HG03060 (cell line): ENCODE data around the gene FUT7.
"Not testable (repeated sequence)": the region's sequence is repeated elsewhere in the genome, so short reads cannot be mapped to it uniquely, and the experiment has no call there.

ENCODE experiments used
- ATAC-seq: cut with Tn5 transposase; IDR thresholded peaks from one replicate; pipeline ENCODE4 v1.9.1; 2021; ENCODE audit warnings: low read depth, moderate number of reproducible peaks; ENCODE audit not compliant: unreplicated experiment

Gene FUT7

DNA sequence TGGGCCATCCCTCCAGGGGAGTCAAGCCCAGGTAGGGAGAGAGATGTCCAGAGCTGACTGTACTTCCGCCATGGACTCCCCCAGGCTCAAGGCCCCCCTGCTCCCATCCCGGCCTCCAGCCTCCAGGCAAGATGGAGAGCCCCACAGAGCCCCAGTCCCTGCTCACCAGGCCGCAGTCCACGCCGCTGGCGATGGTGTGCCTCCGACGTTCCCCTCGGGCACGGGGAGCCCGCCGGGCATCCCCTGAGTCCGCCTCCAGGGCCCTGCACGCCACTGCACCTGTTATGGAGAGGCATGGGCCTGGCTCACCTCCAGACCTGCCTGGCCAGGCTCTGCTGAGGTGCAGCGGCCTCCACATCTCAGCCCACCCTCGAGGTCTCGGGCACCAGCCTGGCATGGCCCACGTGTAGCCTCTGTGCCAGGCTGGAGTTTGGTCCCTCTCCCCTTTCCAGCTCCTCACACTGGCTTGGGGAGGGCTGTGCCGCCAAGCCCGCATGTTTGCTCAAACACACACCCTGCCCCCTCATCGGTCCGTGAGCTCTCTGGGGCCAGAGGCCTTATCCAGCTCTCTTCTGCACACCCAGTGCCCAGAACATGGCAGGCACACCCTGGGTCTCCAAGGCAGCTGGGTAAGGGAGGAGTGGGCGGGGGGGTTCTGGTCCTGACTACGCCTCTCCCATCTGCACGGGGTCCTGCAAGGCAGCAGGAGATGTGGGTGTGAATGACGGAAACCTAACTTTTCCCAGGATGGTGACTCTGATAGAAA, 34.4 kb upstream of the FUT7 start:
- ATAC-seq: no peak

DNA sequence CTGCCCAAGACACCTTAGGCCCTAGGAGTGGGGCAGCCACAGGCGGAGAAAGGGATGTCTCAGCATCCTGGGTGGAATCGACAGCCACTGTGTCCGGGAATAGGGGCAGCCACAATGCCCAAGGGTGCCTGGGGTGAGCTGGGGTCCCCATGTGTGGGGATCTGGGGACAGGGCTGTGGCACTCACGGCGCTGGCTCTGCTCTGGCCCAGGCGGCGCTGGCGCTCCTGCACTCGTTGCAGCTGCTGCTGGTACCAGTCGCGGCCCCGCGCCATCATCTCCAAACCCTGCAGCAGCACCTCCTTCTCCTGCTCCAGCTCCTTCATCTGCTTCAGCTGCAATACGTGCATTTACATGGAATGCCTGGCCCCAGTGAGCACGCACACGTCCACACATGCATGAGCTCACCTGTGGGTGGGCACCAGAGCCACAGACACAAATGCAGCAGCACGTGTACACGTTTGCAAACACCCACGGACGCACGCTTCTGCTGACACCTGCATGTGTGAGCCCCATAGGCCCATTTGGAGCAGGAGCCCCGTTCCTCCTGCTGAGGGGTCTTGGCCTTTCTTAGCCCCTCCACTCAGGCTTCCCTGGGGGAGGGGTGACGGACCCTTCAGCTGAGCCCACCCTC, 33.6 kb upstream of the FUT7 start:
- ATAC-seq: no peak

DNA sequence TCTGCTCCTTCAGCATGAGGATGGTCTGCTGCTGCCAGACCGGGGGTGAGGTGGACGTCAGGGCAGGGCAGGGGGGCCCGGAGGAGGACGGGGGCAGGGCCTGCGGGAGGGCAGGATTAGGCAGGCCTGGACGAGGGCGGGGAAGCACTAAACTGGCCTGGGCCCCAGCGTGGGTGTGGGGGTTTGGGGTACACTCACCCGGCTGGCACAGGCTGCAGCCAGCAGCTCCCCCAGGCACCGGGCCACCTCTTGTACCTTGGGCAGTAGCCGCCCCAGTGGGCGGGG, 32.9 kb upstream of the FUT7 start:
- ATAC-seq: no peak

DNA sequence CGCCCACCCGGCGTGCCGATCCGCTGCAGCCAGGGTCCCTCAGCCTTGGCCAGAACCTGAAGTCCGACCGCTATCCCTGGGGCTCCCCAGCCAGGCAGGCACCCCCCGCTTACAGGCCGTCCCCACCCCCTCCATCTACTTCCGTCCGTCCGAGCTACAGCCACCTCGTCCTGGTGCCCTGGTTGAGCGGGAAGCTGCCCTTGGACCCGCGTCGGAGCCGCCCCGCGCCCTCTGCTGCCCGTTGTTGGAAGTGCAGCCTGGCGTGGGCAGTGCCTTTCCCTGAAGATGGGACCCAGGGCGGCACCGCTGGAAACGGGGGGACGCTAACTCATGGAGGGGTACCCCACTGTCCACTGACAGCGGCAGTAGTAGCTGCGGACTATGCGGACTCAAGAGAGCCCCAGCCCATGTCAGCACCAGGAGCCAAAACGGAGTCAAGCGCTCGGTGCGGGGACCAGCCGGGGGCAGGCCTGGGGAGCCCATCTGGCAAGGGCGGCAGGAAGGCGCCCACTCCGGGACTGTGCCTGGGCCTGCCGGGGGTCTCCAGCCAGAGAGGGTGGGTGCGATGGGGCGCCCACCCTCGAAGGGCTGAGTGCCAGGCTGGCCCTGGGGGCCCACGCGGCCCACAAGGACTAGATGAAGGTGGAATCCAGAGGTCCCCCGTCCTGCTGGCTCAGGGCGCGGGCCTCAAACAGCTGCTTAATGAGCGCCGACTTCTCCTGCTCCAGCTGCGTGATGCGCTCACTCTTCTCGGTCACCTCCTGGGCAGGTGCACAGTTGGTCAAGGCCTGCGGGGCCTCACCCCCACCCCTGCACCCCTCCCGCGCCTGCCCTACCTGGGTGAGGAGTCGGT, 32.4 kb upstream of the FUT7 start:
- no peak for ATAC-seq

DNA sequence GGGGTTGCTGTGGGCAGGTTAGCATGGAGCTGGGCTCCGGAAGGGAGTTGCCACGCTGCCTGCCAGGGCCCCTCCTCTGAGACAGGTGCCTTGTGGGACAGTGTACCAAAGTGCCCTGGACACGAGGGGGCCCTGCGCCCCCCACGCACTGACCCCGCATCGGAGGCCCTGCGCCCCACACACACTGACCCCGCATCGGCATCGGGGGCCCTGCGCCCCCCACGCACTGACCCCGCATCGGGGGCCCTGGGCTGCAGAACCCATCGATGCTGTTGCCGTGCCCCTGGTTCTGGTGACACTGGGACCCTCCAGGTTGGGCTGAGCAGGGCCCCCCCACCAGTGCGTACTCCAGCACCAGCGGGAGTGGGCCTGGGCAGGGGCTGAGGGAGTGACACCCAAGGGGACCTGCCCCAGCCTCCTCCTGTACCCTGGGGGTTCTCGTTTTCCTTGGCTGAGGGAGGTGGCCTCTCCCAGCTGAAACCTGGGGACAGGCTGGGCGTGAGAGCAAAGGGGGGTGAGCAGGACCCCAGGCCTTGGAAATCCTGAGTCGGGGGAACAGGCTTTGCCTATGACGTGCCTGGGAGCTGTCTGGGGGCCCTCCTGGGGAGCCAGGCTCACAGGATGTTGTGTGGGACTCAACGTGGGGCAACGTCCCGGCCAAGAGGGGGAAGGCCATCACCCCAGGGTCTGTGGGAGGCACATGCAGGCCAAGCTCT, 31.6 kb upstream of the FUT7 start:
- ATAC-seq: no peak

DNA sequence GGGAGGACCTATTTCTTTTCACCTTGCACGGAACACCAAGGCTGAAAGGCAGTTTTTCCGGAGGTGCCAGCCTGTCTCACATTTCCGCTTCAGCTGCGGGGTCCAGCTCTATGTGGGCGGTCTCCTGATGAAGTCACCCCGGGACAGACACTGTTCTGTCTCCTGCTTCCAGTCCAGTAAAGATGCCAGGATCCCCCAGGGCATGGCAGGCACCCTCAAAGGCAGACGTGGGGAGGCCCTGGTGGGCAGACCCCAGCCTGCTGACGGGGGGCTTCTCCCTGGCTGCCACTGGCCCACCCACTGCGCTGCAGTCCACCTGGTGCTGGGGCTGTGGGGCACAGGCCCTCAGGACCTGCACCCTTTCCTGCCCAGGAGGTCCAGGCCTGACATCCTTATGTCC, 30.9 kb upstream of the FUT7 start:
- ATAC-seq: not testable (repeated sequence)

DNA sequence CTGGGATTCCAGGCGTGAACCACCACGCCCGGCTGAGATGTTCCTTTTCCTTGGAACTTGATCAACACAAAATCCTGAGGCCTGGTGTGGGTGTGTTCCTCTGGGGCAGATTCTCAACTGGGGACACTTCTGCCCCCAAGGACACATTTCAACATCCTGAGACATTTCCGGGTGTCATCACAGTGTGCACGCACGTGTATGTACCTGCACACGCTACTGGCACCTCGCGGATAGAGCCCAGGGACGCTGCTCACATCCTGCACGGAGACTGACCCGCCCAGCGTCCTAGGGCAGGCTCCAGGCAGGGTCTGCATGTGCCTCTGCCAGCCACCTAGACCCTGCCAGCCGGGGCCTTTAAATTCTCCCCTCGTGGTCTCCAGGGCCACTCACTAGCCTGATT, 30.5 kb upstream of the FUT7 start:
- no peak for ATAC-seq

DNA sequence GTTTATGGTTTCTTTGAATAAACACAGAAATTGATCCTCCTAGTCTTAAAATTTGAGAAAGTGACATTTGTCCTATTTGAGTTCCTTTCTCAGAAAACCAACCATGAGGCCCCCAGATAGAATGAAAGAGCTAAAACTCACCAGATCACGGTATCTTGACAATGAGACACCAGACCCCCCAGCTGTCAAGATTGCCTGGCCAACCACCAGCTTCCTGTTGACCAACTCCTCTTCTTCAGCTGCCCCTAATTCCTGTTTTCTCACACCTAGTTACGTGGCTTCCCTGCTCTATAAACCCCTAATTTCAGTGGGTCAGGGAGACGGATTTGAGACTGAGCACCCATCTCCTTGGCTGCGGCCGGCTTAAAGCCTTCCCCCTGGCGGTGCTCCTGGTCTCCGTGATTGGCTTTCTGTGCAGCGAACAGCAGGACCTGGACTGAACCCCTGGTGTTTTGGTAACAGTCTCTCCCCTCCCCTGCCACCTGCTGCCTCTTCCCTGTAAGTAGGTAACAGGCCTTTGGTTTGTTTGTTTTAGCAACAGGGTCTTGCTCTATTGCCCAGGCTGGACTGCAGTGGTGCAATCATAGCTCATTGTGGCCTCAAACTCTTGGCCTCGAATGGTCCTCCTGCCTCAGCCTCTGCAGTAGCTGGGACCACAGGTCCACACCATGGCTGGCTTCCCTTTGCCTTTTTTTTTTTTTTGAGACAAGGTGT, 26.8 kb upstream of the FUT7 start:
- ATAC-seq: no peak

DNA sequence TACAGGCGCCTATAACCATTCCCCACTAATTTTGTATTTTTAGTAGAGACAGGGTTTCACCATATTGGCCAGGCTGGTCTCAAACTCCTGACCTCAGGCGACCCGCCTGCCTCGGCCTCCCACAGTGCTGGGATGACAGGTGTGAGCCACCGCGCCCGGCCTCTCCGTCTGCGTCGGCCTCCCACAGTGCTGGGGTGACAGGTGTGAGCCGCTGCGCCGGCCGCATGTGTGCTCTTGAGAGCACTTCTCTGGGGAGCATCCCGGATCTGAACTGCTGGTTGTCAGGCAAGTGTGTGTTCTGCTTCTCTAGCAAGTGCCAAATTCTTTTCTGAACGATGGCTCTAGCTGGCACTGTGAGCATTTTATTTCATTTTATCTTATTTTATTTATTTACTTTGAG, 25.7 kb upstream of the FUT7 start:
- ATAC-seq: no peak

DNA sequence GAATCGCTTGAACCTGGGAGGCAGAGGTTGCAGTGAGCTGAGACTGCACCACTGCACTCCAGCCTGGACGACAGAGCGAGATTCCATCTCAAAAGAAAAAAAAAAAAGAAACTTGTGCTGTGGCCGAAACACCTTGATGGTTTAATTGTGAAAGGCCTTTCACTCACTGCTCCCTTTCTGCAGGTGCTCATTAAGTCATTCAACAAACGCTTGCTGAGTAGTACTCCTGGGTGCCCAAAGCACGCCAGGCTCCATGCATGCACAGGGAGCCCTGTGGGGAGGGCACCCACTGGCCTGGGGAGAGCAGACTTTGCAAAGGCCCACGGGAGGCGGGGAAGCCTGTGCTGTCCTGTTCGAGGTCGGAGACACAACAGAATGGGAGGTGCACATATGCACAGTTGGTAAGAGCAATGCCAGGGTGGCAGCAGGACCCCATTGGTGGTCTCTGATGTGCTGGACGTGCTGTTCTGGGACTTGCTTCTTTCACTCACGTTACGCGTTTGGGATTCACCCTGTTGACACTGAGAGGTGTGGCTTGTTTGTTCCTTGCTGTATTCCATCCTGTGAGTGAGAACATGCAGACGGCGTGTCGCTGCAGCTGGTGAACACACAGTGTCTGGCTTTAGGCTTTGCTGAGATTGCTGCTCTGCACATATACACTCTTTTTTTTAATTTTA, 25.0 kb upstream of the FUT7 start:
- ATAC-seq: no peak

DNA sequence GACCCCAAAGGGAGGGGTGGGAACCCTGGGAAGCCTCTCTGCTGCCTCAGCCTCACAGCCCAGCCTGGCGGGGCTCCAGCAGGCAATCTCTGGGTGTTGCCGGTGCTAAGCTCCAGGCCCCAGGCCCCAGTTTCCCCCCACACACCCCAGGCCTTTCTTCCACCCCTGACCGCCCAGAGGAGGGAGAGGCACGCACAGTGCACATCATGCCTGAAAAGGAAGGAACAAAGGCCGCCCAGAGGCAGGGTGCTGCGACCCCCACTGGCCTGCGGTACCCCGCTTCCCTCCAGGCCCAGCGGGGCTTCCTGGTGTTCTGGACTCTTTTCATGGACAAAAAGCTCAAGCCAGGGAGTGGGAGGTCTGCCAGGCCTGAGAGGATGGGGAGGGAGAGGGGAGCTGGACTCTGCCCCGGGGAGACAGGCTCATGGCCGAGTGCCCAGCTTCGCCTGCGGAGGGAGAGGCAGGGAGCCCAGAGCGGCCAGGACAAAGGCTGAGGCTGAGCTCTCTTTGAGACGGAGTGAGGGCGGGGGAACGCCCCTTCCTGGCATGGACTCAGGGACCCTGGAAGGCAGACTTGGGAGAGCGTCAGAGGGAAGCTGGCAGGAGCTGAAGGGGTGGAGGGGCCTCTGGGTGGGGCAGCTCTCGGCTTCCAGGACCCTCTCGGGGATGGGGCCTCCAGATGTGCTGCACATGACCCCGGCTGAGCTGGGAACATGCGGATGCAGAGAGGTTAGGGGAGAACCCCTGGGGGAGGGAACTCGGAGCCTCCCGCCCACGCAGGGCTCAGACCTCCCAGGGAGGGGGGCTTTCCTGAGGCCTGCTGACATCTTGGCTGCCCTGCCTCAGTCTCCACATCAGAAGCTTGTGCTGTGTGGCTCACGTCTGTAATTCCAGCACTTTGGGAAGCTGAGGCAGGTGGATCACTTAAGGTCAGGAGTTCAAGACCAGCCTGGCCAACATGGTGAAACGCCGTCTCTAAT, 23.8 kb upstream of the FUT7 start:
- ATAC-seq: no peak

DNA sequence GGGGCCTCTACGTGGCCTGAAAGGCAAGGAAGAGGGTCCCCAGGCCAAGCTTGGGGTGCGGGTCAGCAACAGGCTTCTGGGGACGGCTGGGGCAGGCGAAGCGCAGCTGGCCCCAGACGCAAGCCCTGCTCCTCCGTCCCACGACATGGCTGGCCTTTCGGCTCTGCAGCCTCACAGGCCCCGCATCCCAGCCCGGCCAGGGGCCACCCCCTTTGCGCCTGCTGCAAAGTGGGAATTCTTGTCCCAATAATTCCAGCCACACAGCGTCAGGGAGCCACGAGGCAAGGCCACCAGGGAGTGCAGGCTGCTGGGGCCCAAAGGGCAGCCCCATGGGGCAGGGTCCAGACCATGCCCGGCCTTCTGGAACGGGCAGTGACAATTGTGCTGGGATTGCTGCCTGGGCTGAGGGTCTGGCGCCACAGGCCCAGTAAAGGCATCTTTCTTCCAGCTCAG, 23.1 kb upstream of the FUT7 start:
- no peak for ATAC-seq

DNA sequence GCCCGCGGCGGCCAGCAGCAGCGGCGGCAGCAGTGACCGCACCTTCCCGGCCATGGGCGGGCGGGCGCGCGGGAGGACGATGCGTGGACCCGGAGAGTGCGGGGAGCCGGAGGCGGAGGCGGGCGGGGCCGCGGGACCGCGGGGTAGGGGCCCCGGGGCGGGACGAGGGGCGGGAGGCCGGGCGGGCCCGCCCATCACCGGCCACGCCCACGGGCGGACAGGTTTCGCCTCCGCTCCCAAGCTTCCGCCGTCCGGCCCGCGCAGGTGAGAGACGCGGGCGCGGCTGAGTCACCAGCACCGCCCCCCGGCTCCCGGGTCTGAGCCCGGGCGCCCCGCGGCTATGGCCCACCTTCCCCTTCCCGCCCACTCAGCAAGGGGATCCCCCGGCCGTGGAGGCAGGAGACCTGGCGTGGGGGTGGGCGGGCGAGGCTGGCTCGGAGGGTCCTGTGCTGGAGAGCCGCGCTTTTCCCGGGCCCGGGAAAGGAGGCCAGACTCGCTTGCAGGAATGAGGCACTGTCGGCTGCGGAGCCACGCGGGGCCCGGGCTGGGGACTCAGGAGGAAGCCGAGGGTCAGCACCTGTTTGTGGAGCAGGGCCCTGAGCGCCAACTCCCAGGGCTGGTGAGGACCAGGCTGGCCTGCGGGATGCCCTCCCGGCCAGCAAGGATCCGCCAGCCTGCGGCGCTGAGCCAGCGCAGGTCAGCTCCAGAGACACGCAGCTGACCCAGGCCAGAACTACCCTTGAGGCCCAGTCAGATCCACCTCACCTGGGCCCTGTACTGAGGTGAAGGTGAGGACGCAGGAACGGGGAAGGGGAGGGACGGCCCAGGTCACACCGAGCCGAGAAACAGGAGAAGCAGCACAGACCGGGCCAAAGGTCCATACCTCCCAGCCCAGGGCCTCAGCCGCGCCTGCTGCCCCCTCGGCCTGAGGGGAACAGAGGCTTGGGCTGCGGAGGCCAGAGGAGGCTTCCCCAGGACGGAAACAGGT, 22.4 kb upstream of the FUT7 start, which contains the start of gene ENTPD2:
ENTPD2 (minus strand) TSS at position 118 of the 988 bp plus-strand sequence; CDS start at position 54, 64 bp downstream.
- no peak for ATAC-seq

DNA sequence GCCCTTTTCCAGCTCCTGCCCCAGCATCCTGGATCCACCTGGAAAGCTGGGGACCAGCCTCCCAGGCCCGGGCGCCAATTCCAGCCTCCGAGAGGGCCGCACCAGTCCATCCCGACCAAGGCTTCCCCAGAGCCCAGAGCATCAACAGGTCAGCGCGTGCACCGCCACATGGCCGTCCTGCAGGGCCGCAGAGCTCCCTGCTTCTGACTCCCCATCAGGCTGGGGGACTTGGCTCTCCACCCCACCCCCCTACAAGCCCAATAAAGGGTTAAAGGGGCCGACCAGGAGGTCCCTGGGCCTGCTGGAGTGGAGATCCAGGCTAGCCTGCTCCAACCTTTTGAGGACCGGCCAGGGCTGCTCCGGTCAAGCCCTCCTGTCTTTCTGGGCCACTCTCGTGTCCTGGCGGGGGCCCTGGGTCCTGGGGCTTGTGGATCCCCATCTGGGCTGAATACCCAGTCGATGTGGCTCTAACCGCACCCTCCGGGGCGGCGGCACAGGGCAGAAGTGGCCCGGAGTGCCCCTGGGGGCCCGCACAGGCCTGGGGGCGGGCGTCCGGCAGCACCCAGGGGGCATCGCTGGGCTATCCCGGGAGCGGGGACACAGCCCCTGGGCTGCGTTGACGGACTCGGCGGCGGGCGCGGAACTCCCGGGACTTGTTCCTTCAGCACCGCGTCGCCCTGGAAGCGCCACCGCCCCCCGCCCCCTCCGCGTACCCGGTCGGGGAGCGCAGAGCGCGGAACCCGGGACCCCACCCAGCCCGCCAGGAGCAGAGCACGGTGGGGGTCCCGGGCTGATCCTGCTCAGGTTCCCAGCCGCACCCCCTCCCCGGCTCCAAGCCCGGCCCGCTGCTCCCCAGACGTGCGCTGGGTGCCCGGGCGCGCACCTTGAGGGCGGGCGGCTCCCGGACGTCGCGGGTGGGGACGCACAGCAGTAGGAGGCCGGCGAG, 21.4 kb upstream of the FUT7 start:
- ATAC-seq: no peak

DNA sequence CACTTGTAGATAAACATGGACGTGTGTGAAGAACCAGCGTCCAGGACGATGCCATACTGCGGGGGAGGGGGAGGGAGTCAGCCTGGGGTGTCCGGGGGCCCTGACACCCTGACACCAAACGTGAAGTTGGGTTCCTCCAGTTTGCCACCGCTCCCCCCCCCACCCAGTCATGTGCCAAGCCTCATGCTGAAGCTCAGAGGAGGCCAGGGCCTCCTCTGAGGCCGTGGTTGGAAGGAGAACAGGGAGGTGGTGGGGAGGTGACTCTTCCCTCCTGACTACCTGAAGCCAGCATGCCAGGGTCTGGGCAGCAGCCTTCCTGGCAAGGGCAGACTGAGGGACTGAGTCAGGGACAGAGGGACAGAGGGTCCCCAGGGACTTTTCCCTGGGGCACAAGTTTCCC, 20.4 kb upstream of the FUT7 start:
- ATAC-seq: no peak

DNA sequence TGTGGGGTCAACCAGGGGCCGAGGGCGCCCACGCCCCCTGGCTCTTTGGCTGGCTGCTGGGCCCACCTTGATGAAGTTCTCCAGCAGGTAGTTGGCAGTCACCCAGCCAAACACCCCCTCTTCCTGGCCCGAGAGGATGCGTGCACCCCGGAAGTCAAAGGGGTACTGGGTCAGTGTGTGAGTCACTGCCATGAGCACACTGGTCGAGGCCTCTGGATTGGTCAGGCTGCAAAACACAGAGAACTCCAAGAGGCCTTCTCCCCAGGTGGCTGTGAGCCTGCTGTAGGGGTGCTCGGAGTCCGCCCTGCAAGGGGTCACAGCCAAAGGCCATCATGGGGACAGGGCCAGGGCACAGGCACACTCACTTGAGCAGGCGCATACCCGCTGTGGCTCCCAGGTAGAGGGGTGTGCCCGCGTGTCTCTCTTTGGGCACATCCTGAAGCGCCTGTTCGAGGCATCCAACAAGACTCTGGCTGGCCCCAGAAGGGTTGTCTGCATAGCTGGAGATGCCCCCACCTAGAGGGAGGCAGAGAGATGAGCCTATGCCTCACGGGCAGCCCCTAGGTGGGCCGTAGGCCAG, 19.3 kb upstream of the FUT7 start:
- ATAC-seq: no peak
